ENCODE data around the gene PAIP2B.

The PAIP2B gene

GRCh38 chr2:71153585-71154224 lies 73.2 kb downstream of the PAIP2B start:
- DNase-seq (ENCODE audit: low spot score): no peak

GRCh38 chr2:71151620-71152019 lies 75.3 kb downstream of the PAIP2B start:
- DNase-seq (ENCODE audit: low spot score): no peak

GRCh38 chr2:71150082-71150816 lies 76.7 kb downstream of the PAIP2B start:
- no peak for DNase-seq (ENCODE audit: low spot score)

- no peak for DNase-seq (ENCODE audit: low spot score)
Observed at GRCh38 chr2:71148506-71149063, 78.3 kb downstream of the PAIP2B start.

GRCh38 chr2:71143782-71144181 lies 83.1 kb downstream of the PAIP2B start:
- DNase-seq (ENCODE audit: low spot score): no peak

GRCh38 chr2:71136174-71136573 lies 90.7 kb downstream of the PAIP2B start:
- no peak for DNase-seq (ENCODE audit: low spot score)

- no peak for DNase-seq (ENCODE audit: low spot score)
Observed at GRCh38 chr2:71133603-71134002, 93.3 kb downstream of the PAIP2B start.
